Mesenchymal stem cell (in vitro differentiated cells and primary cell): ENCODE data around the gene KIF18B.

Source experiments
- DNase-seq: peaks from one replicate; pipeline ENCODE4 v3.0.0-alpha.2; 2013
- H2AFZ ChIP-seq: one replicate; pipeline ENCODE4 v1.6.1; 2013; ENCODE audit warnings: low read depth, mild to moderate bottlenecking, control low read depth, inconsistent platforms, low read length, moderate library complexity
- H2AK5ac ChIP-seq: 2 replicates; pipeline ENCODE4 v1.6.1; 2013; ENCODE audit warnings: low read length, moderate library complexity, mild to moderate bottlenecking, inconsistent platforms; ENCODE audit not compliant: severe bottlenecking
- H2BK120ac ChIP-seq: one replicate; pipeline ENCODE4 v1.6.1; 2013; ENCODE audit warnings: low read depth, mild to moderate bottlenecking, inconsistent platforms, low read length, moderate library complexity
- H2BK12ac ChIP-seq, 2 experiments: one replicate each; pipeline ENCODE4 v1.6.1; 2013; ENCODE audit warnings: inconsistent platforms in 2 of 2, low read length in 2 of 2, mild to moderate bottlenecking in 2 of 2, moderate library complexity in 2 of 2, control low read depth in 1 of 2
- H2BK15ac ChIP-seq: one replicate; pipeline ENCODE4 v1.6.1; 2013; ENCODE audit warnings: mild to moderate bottlenecking, low read depth, inconsistent platforms; ENCODE audit not compliant: poor library complexity, severe bottlenecking
- H2BK5ac ChIP-seq: 2 replicates; pipeline ENCODE4 v1.6.1; 2013; ENCODE audit warnings: low read depth, mild to moderate bottlenecking, low read length, control low read depth, inconsistent platforms; ENCODE audit not compliant: poor library complexity, severe bottlenecking
- H3K14ac ChIP-seq, 2 experiments: one replicate each; pipeline ENCODE4 v1.6.1; 2013; ENCODE audit warnings: inconsistent platforms in 2 of 2, low read length in 2 of 2, control low read depth in 1 of 2, mild to moderate bottlenecking in 1 of 2, moderate library complexity in 1 of 2
- H3K18ac ChIP-seq, 2 experiments: one replicate each; pipeline ENCODE4 v1.6.1; 2013; ENCODE audit warnings: inconsistent platforms in 2 of 2, low read length in 2 of 2, control low read depth in 1 of 2, low read depth in 1 of 2, mild to moderate bottlenecking in 1 of 2
- H3K23ac ChIP-seq, 2 experiments: one replicate each; pipeline ENCODE4 v1.6.1; 2013; ENCODE audit warnings: inconsistent platforms in 2 of 2, low read length in 2 of 2, mild to moderate bottlenecking in 2 of 2, moderate library complexity in 2 of 2, control low read depth in 1 of 2
- H3K27ac ChIP-seq: 2 replicates; pipeline ENCODE4 v1.5.1; 2013; ENCODE audit warnings: mild to moderate bottlenecking, moderate library complexity, low read length, control low read depth, inconsistent platforms; ENCODE audit not compliant: poor library complexity, severe bottlenecking
- H3K27me3 ChIP-seq, 2 experiments: 2 replicates each; pipeline versions ENCODE4 v1.6.1 to v1.7.0; 2013; ENCODE audit warnings: low read length in 2 of 2, mild to moderate bottlenecking in 2 of 2, moderate library complexity in 2 of 2, control low read depth in 1 of 2, inconsistent platforms in 1 of 2; ENCODE audit not compliant: control insufficient read depth in 1 of 2, insufficient read depth in 1 of 2
- H3K36me3 ChIP-seq, 2 experiments: 2 replicates each; pipeline versions ENCODE4 v1.6.1 to v1.7.0; 2013; ENCODE audit warnings: low read length in 2 of 2, control low read depth in 1 of 2, inconsistent platforms in 1 of 2, low read depth in 1 of 2, mild to moderate bottlenecking in 1 of 2; ENCODE audit not compliant: insufficient read depth in 2 of 2, control insufficient read depth in 1 of 2
- H3K4ac ChIP-seq, 2 experiments: one replicate each; pipeline ENCODE4 v1.6.1; 2013; ENCODE audit warnings: inconsistent platforms in 2 of 2, low read length in 2 of 2, mild to moderate bottlenecking in 2 of 2, moderate library complexity in 2 of 2, control low read depth in 1 of 2, low read depth in 1 of 2
- H3K4me1 ChIP-seq: 2 replicates; pipeline ENCODE4 v1.6.1; 2013; ENCODE audit warnings: low read depth, low read length, control low read depth; ENCODE audit not compliant: control insufficient read depth, insufficient read depth
- H3K4me2 ChIP-seq: 2 replicates; pipeline ENCODE4 v1.6.1; 2013; ENCODE audit warnings: low read length, mild to moderate bottlenecking, inconsistent platforms; ENCODE audit not compliant: poor library complexity, severe bottlenecking
- H3K4me3 ChIP-seq, 2 experiments: 2 replicates each; pipeline versions ENCODE4 v1.5.1 to v1.7.0; 2013; ENCODE audit warnings: low read length in 2 of 2, mild to moderate bottlenecking in 2 of 2, control low read depth in 1 of 2, low read depth in 1 of 2; ENCODE audit not compliant: insufficient read depth in 1 of 2
- H3K79me1 ChIP-seq: replicated peaks from 2 replicates; pipeline ENCODE4 v1.6.1; 2013; ENCODE audit warnings: mild to moderate bottlenecking, control low read depth, low read length, inconsistent platforms; ENCODE audit not compliant: poor library complexity, severe bottlenecking
- H3K9ac ChIP-seq: 2 replicates; pipeline ENCODE4 v1.7.0; 2013; ENCODE audit warnings: mild to moderate bottlenecking, low read length, moderate library complexity
- H3K9me3 ChIP-seq: 2 replicates; pipeline ENCODE4 v1.7.0; 2013; ENCODE audit warnings: mild to moderate bottlenecking, low read length; ENCODE audit not compliant: control insufficient read depth
- H4K8ac ChIP-seq: one replicate; pipeline ENCODE4 v1.6.1; 2013; ENCODE audit warnings: inconsistent platforms, mild to moderate bottlenecking, low read length, moderate library complexity
- H4K91ac ChIP-seq: one replicate; pipeline ENCODE4 v1.6.1; 2013; ENCODE audit warnings: mild to moderate bottlenecking, low read length, inconsistent platforms
- WGBS: methylation state at CpG from one replicate; pipeline ENCODE4 v1.1.7; 2013; ENCODE audit warnings: mixed read lengths; 5-methylcytosine and 5-hydroxymethylcytosine counted together

The KIF18B gene

GRCh38 chr17:44934745-44935105 lies 12.8 kb downstream of the KIF18B start:
- H3K23ac ChIP-seq: no peak overlapping the region
- no peak overlapping the region for H2BK12ac ChIP-seq
- WGBS: 98% methylated on average over 10 of the region's 10 CpGs
- no peak overlapping the region for H3K18ac ChIP-seq
- H3K36me3 ChIP-seq: peaks cover 4 to 37% of the 10 kb centered on the region in 2 experiments
- no peak overlapping the region for H3K14ac ChIP-seq
- H3K4ac ChIP-seq: no peak overlapping the region
- H3K27me3 ChIP-seq: no peaks in the 10 kb centered on the region
- H3K9me3 ChIP-seq: peaks cover 6% of the 10 kb centered on the region
- no peak overlapping the region for H2BK5ac ChIP-seq
- H2AK5ac ChIP-seq: no peak overlapping the region
- H4K8ac ChIP-seq: no peak overlapping the region
- H3K4me2 ChIP-seq: no peak overlapping the region
- no peak overlapping the region for H2BK15ac ChIP-seq
- H2AFZ ChIP-seq: no peak overlapping the region
- H3K79me1 ChIP-seq: peaks cover 20% of the 10 kb centered on the region
- DNase-seq: no peak
- no peak overlapping the region for H3K9ac ChIP-seq
- H4K91ac ChIP-seq: no peak overlapping the region
- H2BK120ac ChIP-seq: no peak overlapping the region
- no peak overlapping the region for H3K4me3 ChIP-seq
- H3K27ac ChIP-seq: no peak overlapping the region
- H3K4me1 ChIP-seq: no peaks in the 10 kb centered on the region

GRCh38 chr17:44933824-44934744 lies 13.5 kb downstream of the KIF18B start:
- no peak overlapping the region for H3K18ac ChIP-seq
- no peak overlapping the region for H2AK5ac ChIP-seq
- no peak overlapping the region for H2BK12ac ChIP-seq
- H3K4ac ChIP-seq: no peak overlapping the region
- no peaks in the 10 kb centered on the region for H3K27me3 ChIP-seq
- H4K91ac ChIP-seq: no peak overlapping the region
- no peak overlapping the region for H3K4me2 ChIP-seq
- 97% methylated on average over 34 of the region's 34 CpGs for WGBS
- H2BK5ac ChIP-seq: no peak overlapping the region
- no peaks in the 10 kb centered on the region for H3K4me1 ChIP-seq
- H3K23ac ChIP-seq: no peak overlapping the region
- no peak overlapping the region for H3K27ac ChIP-seq
- H3K79me1 ChIP-seq: peaks cover 20% of the 10 kb centered on the region
- H2AFZ ChIP-seq: no peak overlapping the region
- peaks cover 4 to 40% of the 10 kb centered on the region in 2 experiments for H3K36me3 ChIP-seq
- H3K9me3 ChIP-seq: peaks cover 6% of the 10 kb centered on the region
- no peak overlapping the region for H3K9ac ChIP-seq
- H3K4me3 ChIP-seq: no peak overlapping the region
- no peak overlapping the region for H4K8ac ChIP-seq
- no peak for DNase-seq
- no peak overlapping the region for H2BK15ac ChIP-seq
- no peak overlapping the region for H3K14ac ChIP-seq
- H2BK120ac ChIP-seq: no peak overlapping the region

GRCh38 chr17:44932787-44933097 lies 14.8 kb downstream of the KIF18B start:
- Histone ChIP-seq H2BK15ac (no peak overlapping the region), H4K91ac (no peak overlapping the region), H3K9me3 (no peaks in the 10 kb centered on the region), H2BK5ac (no peak overlapping the region), H3K4me1 (no peaks in the 10 kb centered on the region), H3K14ac (no peak overlapping the region), H3K36me3 (peaks cover 4 to 52% of the 10 kb centered on the region in 2 experiments), H3K4me3 (no peak overlapping the region), H3K23ac (no peak overlapping the region), H2AK5ac (no peak overlapping the region), H3K4me2 (no peak overlapping the region), H2AFZ (no peak overlapping the region), H3K27ac (no peak overlapping the region), H3K4ac (no peak overlapping the region), H2BK12ac (no peak overlapping the region), H3K18ac (no peak overlapping the region), H3K9ac (no peak overlapping the region), H3K79me1 (peaks cover 20% of the 10 kb centered on the region), H3K27me3 (no peaks in the 10 kb centered on the region), H2BK120ac (no peak overlapping the region), H4K8ac (no peak overlapping the region)
- no peak for DNase-seq
- 96% methylated on average over 6 of the region's 6 CpGs for WGBS

- Histone ChIP-seq H3K23ac (no peak overlapping the region), H2BK5ac (no peak overlapping the region), H2BK12ac (no peak overlapping the region), H3K79me1 (peaks cover 20% of the 10 kb centered on the region), H3K18ac (no peak overlapping the region), H2AK5ac (no peak overlapping the region), H2BK120ac (no peak overlapping the region), H3K27me3 (no peaks in the 10 kb centered on the region), H3K4me2 (no peak overlapping the region), H3K4me1 (no peaks in the 10 kb centered on the region), H3K14ac (no peak overlapping the region), H4K8ac (no peak overlapping the region), H3K9me3 (no peaks in the 10 kb centered on the region), H3K27ac (no peak overlapping the region), H3K4ac (no peak overlapping the region), H2BK15ac (no peak overlapping the region), H3K36me3 (peaks cover 7 to 54% of the 10 kb centered on the region in 2 experiments), H3K4me3 (no peak overlapping the region), H3K9ac (no peak overlapping the region), H2AFZ (no peak overlapping the region), H4K91ac (no peak overlapping the region)
- no peak for DNase-seq
- over 99% methylated on average over 7 of the region's 8 CpGs for WGBS
These were observed 15.3 kb downstream of the KIF18B start for GRCh38 chr17:44932096-44932786.
